ENCODE data around the gene DIAPH3.
"Not testable (repeated sequence)": the region's sequence is repeated elsewhere in the genome, so short reads cannot be mapped to it uniquely, and the experiment has no call there.

DIAPH3 gene

GRCh38 chr13:60163478-60164233 lies at the start of gene DIAPH3:
TSS of gene DIAPH3 (minus strand) at chr13:60163928. CDS start at chr13:60163766, 162 bp downstream.
- peak; percentile 78 for DNase-seq (ENCODE audit: low read depth)

GRCh38 chr13:60213236-60213744 lies 49.6 kb upstream of the DIAPH3 start:
- no peak for DNase-seq (ENCODE audit: low read depth)

GRCh38 chr13:60211548-60211947 lies 47.8 kb upstream of the DIAPH3 start:
- no peak for DNase-seq (ENCODE audit: low read depth)

- DNase-seq (ENCODE audit: low read depth), result no peak
These were observed 47.0 kb upstream of the DIAPH3 start for GRCh38 chr13:60210510-60211330.

- DNase-seq (ENCODE audit: low read depth), result not testable (repeated sequence)
These were observed 41.8 kb upstream of the DIAPH3 start for GRCh38 chr13:60205499-60205898.

GRCh38 chr13:60201286-60201685 lies 37.6 kb upstream of the DIAPH3 start:
- DNase-seq (ENCODE audit: low read depth), result no peak

GRCh38 chr13:60195893-60196292 lies 32.2 kb upstream of the DIAPH3 start:
- DNase-seq (ENCODE audit: low read depth), result not testable (repeated sequence)

- no peak for DNase-seq (ENCODE audit: low read depth)
These were observed 19.2 kb upstream of the DIAPH3 start for GRCh38 chr13:60182907-60183306.

- no peak for DNase-seq (ENCODE audit: low read depth)
These were observed 14.6 kb upstream of the DIAPH3 start for GRCh38 chr13:60178327-60178726.

- DNase-seq (ENCODE audit: low read depth), result no peak
These were observed 11.8 kb upstream of the DIAPH3 start for GRCh38 chr13:60175571-60175970.

- DNase-seq (ENCODE audit: low read depth), result no peak
These were observed 10.4 kb upstream of the DIAPH3 start for GRCh38 chr13:60174113-60174512.

- no peak for DNase-seq (ENCODE audit: low read depth)
These were observed 8.4 kb upstream of the DIAPH3 start for GRCh38 chr13:60172111-60172510.

- no peak for DNase-seq (ENCODE audit: low read depth)
These were observed 6.7 kb upstream of the DIAPH3 start for GRCh38 chr13:60170414-60170813.

- no peak for DNase-seq (ENCODE audit: low read depth)
These were observed 5.7 kb upstream of the DIAPH3 start for GRCh38 chr13:60169239-60170031.

- DNase-seq (ENCODE audit: low read depth), result no peak
These were observed 3.4 kb upstream of the DIAPH3 start for GRCh38 chr13:60167121-60167520.

- DNase-seq (ENCODE audit: low read depth), result no peak
These were observed 1.8 kb upstream of the DIAPH3 start for GRCh38 chr13:60165391-60166099.

- DNase-seq (ENCODE audit: low read depth), result no peak
These were observed 634 bp upstream of the DIAPH3 start for GRCh38 chr13:60164234-60164889.

- no peak for DNase-seq (ENCODE audit: low read depth)
These were observed 1.6 kb downstream of the DIAPH3 start for GRCh38 chr13:60162096-60162495.

- no peak for DNase-seq (ENCODE audit: low read depth)
These were observed 5.4 kb downstream of the DIAPH3 start for GRCh38 chr13:60158321-60158801.

GRCh38 chr13:60155978-60156377 lies 7.8 kb downstream of the DIAPH3 start:
- DNase-seq (ENCODE audit: low read depth), result no peak

GRCh38 chr13:60152904-60153303 lies 10.8 kb downstream of the DIAPH3 start:
- DNase-seq (ENCODE audit: low read depth), result no peak
